Tibial nerve (tissue), 4 donors: ENCODE measurements around the gene GCNT1. TPM values are rescaled to one million over a fixed set of nuclear protein-coding genes. Genes with fewer than 3 reads are reported as not detected.

ENCODE experiments used
- DNase-seq, 2 donors: peaks; one replicate each; pipeline ENCODE4 v3.0.0-alpha.2; 2019; ENCODE audit warnings: low spot score in 2 of 2
- H3K27ac ChIP-seq, 4 donors: fragments of 200-600 bp; sonication (generic) in 3 of 4; one replicate each; pipeline ENCODE4 v1.5.1; 2017 to 2019; ENCODE audit warnings: mild to moderate bottlenecking in 1 of 4
- H3K27me3 ChIP-seq, 2 donors: fragments of 200-600 bp; sonication (generic) in 1 of 2; one replicate each; pipeline versions ENCODE4 v1.5.1 to v1.6.0; 2017 to 2019
- H3K36me3 ChIP-seq, 3 donors: fragments of 200-600 bp; sonication (generic); one replicate each; pipeline ENCODE4 v1.5.1; 2018 to 2019
- H3K4me1 ChIP-seq, 4 donors: fragments of 200-600 bp; sonication (generic) in 3 of 4; one replicate each; pipeline ENCODE4 v1.5.1; 2017 to 2019
- H3K4me3 ChIP-seq, 4 donors: fragments of 200-600 bp; sonication (generic) in 3 of 4; one replicate each; pipeline ENCODE4 v1.5.1; 2017 to 2019; ENCODE audit warnings: mild to moderate bottlenecking in 1 of 4, moderate library complexity in 1 of 4
- H3K9me3 ChIP-seq, 4 donors: fragments of 200-600 bp; sonication (generic) in 3 of 4; one replicate each; pipeline ENCODE4 v1.5.1; 2017 to 2019
- EP300 ChIP-seq, 2 donors: sonication (generic); formaldehyde crosslinking; IDR thresholded peaks; one replicate each; pipeline ENCODE4 v1.6.1; 2017; ENCODE audit warnings: antibody characterized with exemption in 2 of 2, mild to moderate bottlenecking in 1 of 2
- POLR2A ChIP-seq, 2 donors: fragments of 450-650 bp; IDR thresholded peaks; one replicate each; pipeline ENCODE4 v1.6.1; 2017; ENCODE audit warnings: antibody characterized with exemption in 2 of 2, mild to moderate bottlenecking in 2 of 2, moderate library complexity in 2 of 2
- WGBS, 2 donors: methylation state at CpG; one replicate each; pipeline ENCODE4 v1.1.5; 2018; 5-methylcytosine and 5-hydroxymethylcytosine counted together
- total RNA-seq, 4 donors: library from RNA; depleted of rRNA; stranded (reverse); fragments of >200 nt; gene quantifications; one replicate each; pipeline ENCODE4 v1.1.0, GENCODE V29; 2016
- TF ChIP-seq, protein P1 (sequence below), 5 experiments: fragments of 200-600 bp in 3 of 5; fragments of 450-650 bp in 2 of 5; sonication (generic) in 3 of 5; IDR thresholded peaks; one replicate each; pipeline ENCODE4 v1.5.1; 2016 to 2019; ENCODE audit warnings: antibody characterized with exemption in 5 of 5, mild to moderate bottlenecking in 3 of 5, moderate library complexity in 2 of 5

GCNT1 gene
- total RNA-seq, 4 donors from 2014 or later, result 3.1 to 5.7 (median 4.0) TPM

DNA sequence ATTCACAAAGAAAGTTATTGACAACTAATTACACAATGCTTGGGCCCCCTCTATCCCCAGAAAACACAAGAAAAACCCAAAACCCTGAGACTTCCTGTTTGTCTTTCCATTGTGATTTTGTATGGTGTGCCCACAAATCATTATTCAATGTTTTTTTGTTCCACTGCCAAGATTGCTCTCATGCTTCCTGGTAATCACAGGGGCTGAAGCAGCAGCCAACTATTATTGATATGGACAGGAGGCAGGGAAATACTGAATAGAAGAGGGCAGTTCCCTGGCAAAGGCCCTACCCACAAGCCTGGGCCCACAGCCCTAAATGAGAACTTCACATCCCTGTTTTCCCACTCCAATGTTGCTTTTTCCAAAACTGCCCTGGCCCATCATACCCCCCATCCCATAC is 43.3 kb upstream of the GCNT1 start:
- Histone ChIP-seq H3K36me3 (no peaks in the 10 kb centered on the region), H3K4me1 (peaks cover 0 to 13% (median 2%) of the 10 kb centered on the region in 4 donors), H3K4me3 (no peak overlapping the region), H3K27me3 (no peaks in the 10 kb centered on the region), H3K27ac (peak overlapping the region in 1 of 4 donors; percentile 28), H3K9me3 (peaks cover 0 to 14% (median 2%) of the 10 kb centered on the region in 4 donors)
- TF ChIP-seq, protein P1, sequence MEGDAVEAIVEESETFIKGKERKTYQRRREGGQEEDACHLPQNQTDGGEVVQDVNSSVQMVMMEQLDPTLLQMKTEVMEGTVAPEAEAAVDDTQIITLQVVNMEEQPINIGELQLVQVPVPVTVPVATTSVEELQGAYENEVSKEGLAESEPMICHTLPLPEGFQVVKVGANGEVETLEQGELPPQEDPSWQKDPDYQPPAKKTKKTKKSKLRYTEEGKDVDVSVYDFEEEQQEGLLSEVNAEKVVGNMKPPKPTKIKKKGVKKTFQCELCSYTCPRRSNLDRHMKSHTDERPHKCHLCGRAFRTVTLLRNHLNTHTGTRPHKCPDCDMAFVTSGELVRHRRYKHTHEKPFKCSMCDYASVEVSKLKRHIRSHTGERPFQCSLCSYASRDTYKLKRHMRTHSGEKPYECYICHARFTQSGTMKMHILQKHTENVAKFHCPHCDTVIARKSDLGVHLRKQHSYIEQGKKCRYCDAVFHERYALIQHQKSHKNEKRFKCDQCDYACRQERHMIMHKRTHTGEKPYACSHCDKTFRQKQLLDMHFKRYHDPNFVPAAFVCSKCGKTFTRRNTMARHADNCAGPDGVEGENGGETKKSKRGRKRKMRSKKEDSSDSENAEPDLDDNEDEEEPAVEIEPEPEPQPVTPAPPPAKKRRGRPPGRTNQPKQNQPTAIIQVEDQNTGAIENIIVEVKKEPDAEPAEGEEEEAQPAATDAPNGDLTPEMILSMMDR (IDR thresholded peaks at IDR 0.05), result no peak
- TF ChIP-seq POLR2A (IDR thresholded peaks at IDR 0.05) (no peak), EP300 (IDR thresholded peaks at IDR 0.05) (no peak)
- no peak for DNase-seq

DNA sequence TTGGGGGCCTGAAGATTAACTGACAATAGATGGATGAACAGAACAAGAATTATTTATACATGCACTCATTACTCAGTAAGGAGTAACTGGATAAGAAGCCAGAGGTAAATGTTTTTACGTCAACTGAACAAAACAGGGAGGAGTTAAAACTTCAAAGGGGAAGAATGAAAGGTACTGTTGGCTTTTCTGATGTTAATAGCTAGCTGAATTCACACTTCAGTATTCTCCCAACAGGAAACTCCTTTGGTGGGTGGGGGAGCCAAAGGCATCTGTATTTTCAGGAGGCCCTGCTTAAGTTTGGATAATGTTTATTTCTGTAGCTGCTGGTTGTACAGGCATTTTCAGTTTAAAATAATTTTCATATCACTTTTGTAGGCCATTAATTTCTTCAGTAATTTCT is 41.6 kb upstream of the GCNT1 start:
- H3K4me3 ChIP-seq, result no peak overlapping the region
- 0 to 81% methylated on average over 1 of the region's 1 CpG for WGBS, 2 donors
- H3K27ac ChIP-seq, result no peak overlapping the region
- H3K27me3 ChIP-seq, result no peaks in the 10 kb centered on the region
- no peaks in the 10 kb centered on the region for H3K36me3 ChIP-seq
- peaks cover 0 to 13% (median 2%) of the 10 kb centered on the region in 4 donors for H3K4me1 ChIP-seq
- peaks cover 0 to 14% (median 2%) of the 10 kb centered on the region in 4 donors for H3K9me3 ChIP-seq
- TF ChIP-seq POLR2A (IDR thresholded peaks at IDR 0.05), result no peak
- TF ChIP-seq, protein P1 (IDR thresholded peaks at IDR 0.05), result no peak
- no peak for TF ChIP-seq EP300 (IDR thresholded peaks at IDR 0.05)
- no peak for DNase-seq

DNA sequence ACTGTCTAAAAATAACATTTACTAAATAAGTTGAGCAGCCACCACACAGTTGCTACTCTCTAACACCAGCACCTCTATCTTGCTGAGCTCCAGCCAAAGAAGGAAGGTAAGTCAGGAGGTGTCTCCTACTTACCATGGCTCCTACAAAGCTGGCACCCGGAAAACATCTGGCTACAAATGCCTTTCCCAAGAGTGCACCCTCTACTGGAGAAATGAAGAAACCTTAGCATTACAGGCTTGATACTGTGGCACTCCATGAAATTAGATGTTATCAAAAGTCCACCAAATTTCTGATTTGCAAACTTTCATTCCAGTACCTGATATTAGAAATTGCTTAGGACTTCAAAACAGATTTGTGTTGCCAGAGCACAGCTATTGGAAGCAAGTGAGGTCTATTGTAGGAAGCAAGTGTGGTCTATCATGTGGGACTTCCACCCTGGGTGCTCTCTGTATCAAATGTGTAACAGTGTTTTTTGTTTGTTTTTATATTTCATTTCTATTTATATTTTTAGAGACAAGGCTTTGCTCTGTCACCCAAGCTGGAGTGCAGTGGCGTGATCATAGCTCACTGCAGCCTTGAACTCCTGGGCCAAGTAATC is 39.1 kb upstream of the GCNT1 start:
- DNase-seq, result no peak

DNA sequence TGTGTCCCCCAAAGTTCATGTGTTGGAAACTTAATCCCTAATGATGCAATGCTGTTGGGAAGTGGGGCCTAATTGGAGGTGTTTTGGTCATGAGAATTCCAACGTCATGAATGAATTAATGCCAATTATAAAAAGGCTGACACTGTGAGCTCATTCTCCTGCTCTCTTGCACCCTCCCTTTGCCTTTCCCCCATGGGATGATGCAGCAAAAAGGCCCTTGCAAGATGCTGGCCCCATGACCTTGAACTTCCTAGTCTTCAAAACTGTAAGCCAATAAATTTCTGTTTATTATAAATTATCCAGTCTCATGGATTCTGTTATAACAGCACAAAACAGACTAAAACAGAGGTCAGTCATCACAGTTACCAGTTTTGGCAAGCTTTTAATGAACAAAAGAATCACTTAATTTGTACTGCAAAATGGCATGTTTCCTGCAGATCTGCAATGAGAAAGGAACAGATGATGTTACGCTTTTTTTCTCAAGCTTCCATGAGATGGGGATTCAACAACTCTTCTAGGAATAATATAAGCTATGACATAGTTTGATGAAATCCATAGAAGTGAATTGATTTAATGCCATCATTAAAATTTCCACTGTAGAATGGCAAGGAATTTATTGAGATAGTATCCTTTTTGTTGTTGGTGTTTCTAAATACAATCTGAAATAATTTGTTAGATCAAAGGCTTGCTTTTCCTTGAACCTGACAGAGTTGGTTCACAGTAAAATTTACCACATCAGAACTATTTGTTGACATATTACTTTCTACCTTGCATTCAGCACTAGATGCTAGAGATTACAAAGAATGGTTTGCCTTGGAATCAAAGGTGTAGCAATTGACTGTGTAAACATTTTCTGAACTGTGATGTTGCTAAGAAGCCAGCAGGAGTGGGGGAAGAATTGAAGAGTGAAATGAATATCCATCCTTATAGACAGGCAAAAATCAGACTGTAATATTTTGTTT is 35.5 kb upstream of the GCNT1 start:
- Histone ChIP-seq H3K27ac (no peak overlapping the region), H3K36me3 (no peaks in the 10 kb centered on the region), H3K4me3 (no peak overlapping the region), H3K4me1 (no peaks in the 10 kb centered on the region), H3K9me3 (no peaks in the 10 kb centered on the region), H3K27me3 (no peaks in the 10 kb centered on the region)
- DNase-seq, result no peak
- TF ChIP-seq POLR2A (IDR thresholded peaks at IDR 0.05), result no peak
- TF ChIP-seq EP300 (IDR thresholded peaks at IDR 0.05), result no peak
- TF ChIP-seq, protein P1 (IDR thresholded peaks at IDR 0.05), result no peak
- 49 to 56% methylated on average over 2 of the region's 2 CpGs for WGBS, 2 donors

More for the DNA sequence above, 39.1 kb upstream of the GCNT1 start:
- TF ChIP-seq EP300 (IDR thresholded peaks at IDR 0.05) (no peak), POLR2A (IDR thresholded peaks at IDR 0.05) (no peak)
- TF ChIP-seq, protein P1 (IDR thresholded peaks at IDR 0.05), result peak; percentile 13 to 42 (median 29)
- Histone ChIP-seq H3K9me3 (peaks cover 0 to under 1% (median 0%) of the 10 kb centered on the region in 4 donors), H3K27me3 (no peaks in the 10 kb centered on the region), H3K4me3 (no peak overlapping the region), H3K27ac (no peak overlapping the region), H3K4me1 (peaks cover 0 to 13% (median 2%) of the 10 kb centered on the region in 4 donors), H3K36me3 (no peaks in the 10 kb centered on the region)
- WGBS, 2 donors, result 68 to 72% methylated on average over 2 of the region's 2 CpGs

DNA sequence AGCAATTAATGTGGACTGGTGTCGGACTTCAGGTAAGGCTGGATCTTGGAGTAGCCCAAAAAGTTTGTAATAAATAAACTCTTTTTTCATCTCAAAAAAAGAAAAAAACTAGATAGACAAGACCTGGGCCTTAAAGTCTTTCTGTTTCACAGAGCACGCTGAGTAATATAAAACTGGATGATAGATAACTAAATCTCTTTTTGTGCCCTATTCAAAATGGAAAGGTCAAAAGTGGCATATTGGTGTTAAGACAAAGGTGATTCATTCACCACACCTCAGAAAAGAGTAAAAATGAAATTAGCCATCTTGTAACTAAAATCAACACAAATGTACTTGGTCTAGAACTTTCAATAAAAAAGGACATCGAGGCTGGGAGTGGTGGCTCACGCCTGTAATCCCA is 34.5 kb upstream of the GCNT1 start:
- H3K4me1 ChIP-seq, result no peaks in the 10 kb centered on the region
- no peaks in the 10 kb centered on the region for H3K36me3 ChIP-seq
- WGBS, 2 donors, result 92 to 97% methylated on average over 4 of the region's 4 CpGs
- H3K9me3 ChIP-seq, result no peaks in the 10 kb centered on the region
- TF ChIP-seq, protein P1 (IDR thresholded peaks at IDR 0.05), result no peak
- H3K27ac ChIP-seq, result no peak overlapping the region
- H3K27me3 ChIP-seq, result no peaks in the 10 kb centered on the region
- no peak for DNase-seq
- no peak overlapping the region for H3K4me3 ChIP-seq
